HG02588 (cell line): ENCODE data around the gene NAA38.
"Not testable (repeated sequence)": the region's sequence is repeated elsewhere in the genome, so short reads cannot be mapped to it uniquely, and the experiment has no call there.

Experiments used
- ATAC-seq: cut with Tn5 transposase; IDR thresholded peaks from one replicate; pipeline ENCODE4 v1.9.1; 2021; ENCODE audit warnings: mild to moderate bottlenecking, moderate library complexity; ENCODE audit not compliant: unreplicated experiment

NAA38 gene

GRCh38 chr17:7825206-7825990 lies 32.0 kb downstream of the NAA38 start:
- no peak for ATAC-seq

GRCh38 chr17:7824021-7824924 lies 33.1 kb downstream of the NAA38 start:
- ATAC-seq = no peak

- ATAC-seq = no peak
These were observed 33.8 kb downstream of the NAA38 start for GRCh38 chr17:7823581-7824001.

GRCh38 chr17:7822126-7822525 lies 35.2 kb downstream of the NAA38 start:
- ATAC-seq = no peak

GRCh38 chr17:7820231-7820630 lies 37.1 kb downstream of the NAA38 start:
- ATAC-seq = no peak

- ATAC-seq = no peak
These were observed 38.4 kb downstream of the NAA38 start for GRCh38 chr17:7818746-7819645.

GRCh38 chr17:7818026-7818425 lies 39.3 kb downstream of the NAA38 start:
- ATAC-seq = no peak

GRCh38 chr17:7817643-7817964 lies 39.8 kb downstream of the NAA38 start:
- no peak for ATAC-seq

GRCh38 chr17:7816926-7817642 lies 40.3 kb downstream of the NAA38 start:
- ATAC-seq = no peak

- no peak for ATAC-seq
These were observed 42.4 kb downstream of the NAA38 start for GRCh38 chr17:7814969-7815368.

GRCh38 chr17:7811251-7811650 lies 46.1 kb downstream of the NAA38 start:
- no peak for ATAC-seq

- not testable (repeated sequence) for ATAC-seq
These were observed 47.5 kb downstream of the NAA38 start for GRCh38 chr17:7809791-7810343.

- ATAC-seq = no peak
These were observed 48.1 kb downstream of the NAA38 start for GRCh38 chr17:7809086-7809790.

- no peak for ATAC-seq
These were observed 50.2 kb downstream of the NAA38 start for GRCh38 chr17:7807206-7807605.
